ENCODE results near the gene LRRTM4. TPM values are rescaled to one million over a fixed set of nuclear protein-coding genes. Genes with fewer than 3 reads are reported as not detected.
"Not testable (repeated sequence)": the region's sequence is repeated elsewhere in the genome, so short reads cannot be mapped to it uniquely, and the experiment has no call there.

The LRRTM4 gene
- total and polyA plus RNA-seq, 2 donors (not counting 1 experiment from before 2014, with no cell fraction given): not detected

GRCh38 chr2:77142141-77142540, 380.0 kb downstream of the LRRTM4 start:
- Histone ChIP-seq H3K36me3 (replicated peaks in 1 of 2; ENCODE audit: control extremely low read depth in 1 of 2, control insufficient read depth in 1 of 2, extremely low read depth in 1 of 2, insufficient read depth in 2 of 2, low read length in 1 of 2) (no peaks in the 10 kb centered on the region), H3K4me3 (ENCODE audit: control extremely low read depth in 1 of 5, extremely low read depth in 1 of 5, insufficient read depth in 1 of 5, low read depth in 2 of 5, low read length in 4 of 5) (no peak overlapping the region), H3K9ac (ENCODE audit: low read length) (no peak overlapping the region), H2AFZ (ENCODE audit: insufficient read depth, low read depth, low read length, poor library complexity, severe bottlenecking) (no peak overlapping the region), H4K20me1 (ENCODE audit: control insufficient read depth, insufficient read depth, low read length, poor library complexity, severe bottlenecking) (no peaks in the 10 kb centered on the region), H3K4me2 (replicated peaks; ENCODE audit: low read depth, low read length, poor library complexity, severe bottlenecking) (no peak overlapping the region), H3K9me3 (ENCODE audit: control extremely low read depth in 1 of 3, control insufficient read depth in 2 of 3, insufficient read depth in 1 of 3, low read length in 2 of 3) (no peaks in the 10 kb centered on the region), H3K27me3 (replicated peaks in 1 of 4; ENCODE audit: control extremely low read depth in 1 of 4, control insufficient read depth in 3 of 4, insufficient read depth in 4 of 4, low read length in 3 of 4) (no peaks in the 10 kb centered on the region), H3K4me1 (ENCODE audit: control insufficient read depth in 2 of 2, insufficient read depth in 2 of 2, low read length in 2 of 2) (no peaks in the 10 kb centered on the region), H3K27ac (ENCODE audit: low read length in 2 of 2) (no peak overlapping the region), H3K79me2 (ENCODE audit: control insufficient read depth, insufficient read depth, low read length) (no peaks in the 10 kb centered on the region)
- intact Hi-C loops (cut with micrococcal nuclease): no loop called here
- no peaks in the 10 kb centered on the region for H3K4me1 Mint-ChIP-seq
- DNase-seq: no peak
- ChIA-PET CTCF (no interaction called here), POLR2A (no interaction called here)
- H3K27ac Mint-ChIP-seq: no peak overlapping the region
- H3K9me3 Mint-ChIP-seq (ENCODE audit: insufficient read depth): no peaks in the 10 kb centered on the region
- no peak for ATAC-seq (ENCODE audit: low read depth)
- WGBS (ENCODE audit: insufficient coverage): no CpG with 5 or more reads among the region's 3 CpGs
- TF ChIP-seq CTCF (IDR thresholded peaks at IDR 0.05) (no peak), EZH2 (IDR thresholded peaks at IDR 0.05; ENCODE audit: borderline replicate concordance, insufficient read depth, low read depth, low read length, poor library complexity, severe bottlenecking) (no peak)
- H3K4me3 Mint-ChIP-seq: no peak overlapping the region
- H3K27me3 Mint-ChIP-seq: no peaks in the 10 kb centered on the region

- POLR2A ChIA-PET; H3K79me2 ChIP-seq (ENCODE audit: control insufficient read depth, insufficient read depth, low read length); H3K27me3 ChIP-seq (replicated peaks in 1 of 4; ENCODE audit: control extremely low read depth in 1 of 4, control insufficient read depth in 3 of 4, insufficient read depth in 4 of 4, low read length in 3 of 4); H3K4me1 ChIP-seq (ENCODE audit: control insufficient read depth in 2 of 2, insufficient read depth in 2 of 2, low read length in 2 of 2); ATAC-seq (ENCODE audit: low read depth); H3K9me3 Mint-ChIP-seq (ENCODE audit: insufficient read depth); H3K4me2 ChIP-seq (replicated peaks; ENCODE audit: low read depth, low read length, poor library complexity, severe bottlenecking); H3K27ac Mint-ChIP-seq; H2AFZ ChIP-seq (ENCODE audit: insufficient read depth, low read depth, low read length, poor library complexity, severe bottlenecking); H3K27me3 Mint-ChIP-seq; H3K36me3 ChIP-seq (replicated peaks in 1 of 2; ENCODE audit: control extremely low read depth in 1 of 2, control insufficient read depth in 1 of 2, extremely low read depth in 1 of 2, insufficient read depth in 2 of 2, low read length in 1 of 2); H3K27ac ChIP-seq (ENCODE audit: low read length in 2 of 2); CTCF ChIA-PET; H3K4me1 Mint-ChIP-seq; H3K9me3 ChIP-seq (ENCODE audit: control extremely low read depth in 1 of 3, control insufficient read depth in 2 of 3, insufficient read depth in 1 of 3, low read length in 2 of 3); H4K20me1 ChIP-seq (ENCODE audit: control insufficient read depth, insufficient read depth, low read length, poor library complexity, severe bottlenecking); H3K9ac ChIP-seq (ENCODE audit: low read length); H3K4me3 Mint-ChIP-seq; H3K4me3 ChIP-seq (ENCODE audit: control extremely low read depth in 1 of 5, extremely low read depth in 1 of 5, insufficient read depth in 1 of 5, low read depth in 2 of 5, low read length in 4 of 5); DNase-seq; intact Hi-C loops (cut with micrococcal nuclease): not testable (repeated sequence)
- no CpG with 5 or more reads among the region's 8 CpGs for WGBS (ENCODE audit: insufficient coverage)
Measured at GRCh38 chr2:77128479-77128878, 393.7 kb downstream of the LRRTM4 start.
